ENCODE measurements around the gene HFE. TPM values are rescaled to one million over a fixed set of nuclear protein-coding genes. Genes with fewer than 3 reads are reported as not detected.

The HFE gene
- total RNA-seq, 6 experiments from 2014 or later: 16.1 to 21.7 (median 18.3) TPM

DNA sequence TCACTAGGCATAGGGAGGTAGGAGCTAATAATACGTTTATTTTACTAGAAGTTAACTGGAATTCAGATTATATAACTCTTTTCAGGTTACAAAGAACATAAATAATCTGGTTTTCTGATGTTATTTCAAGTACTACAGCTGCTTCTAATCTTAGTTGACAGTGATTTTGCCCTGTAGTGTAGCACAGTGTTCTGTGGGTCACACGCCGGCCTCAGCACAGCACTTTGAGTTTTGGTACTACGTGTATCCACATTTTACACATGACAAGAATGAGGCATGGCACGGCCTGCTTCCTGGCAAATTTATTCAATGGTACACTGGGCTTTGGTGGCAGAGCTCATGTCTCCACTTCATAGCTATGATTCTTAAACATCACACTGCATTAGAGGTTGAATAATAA lies 1.1 kb downstream of the HFE start:
- TF ChIP-seq, protein P1, sequence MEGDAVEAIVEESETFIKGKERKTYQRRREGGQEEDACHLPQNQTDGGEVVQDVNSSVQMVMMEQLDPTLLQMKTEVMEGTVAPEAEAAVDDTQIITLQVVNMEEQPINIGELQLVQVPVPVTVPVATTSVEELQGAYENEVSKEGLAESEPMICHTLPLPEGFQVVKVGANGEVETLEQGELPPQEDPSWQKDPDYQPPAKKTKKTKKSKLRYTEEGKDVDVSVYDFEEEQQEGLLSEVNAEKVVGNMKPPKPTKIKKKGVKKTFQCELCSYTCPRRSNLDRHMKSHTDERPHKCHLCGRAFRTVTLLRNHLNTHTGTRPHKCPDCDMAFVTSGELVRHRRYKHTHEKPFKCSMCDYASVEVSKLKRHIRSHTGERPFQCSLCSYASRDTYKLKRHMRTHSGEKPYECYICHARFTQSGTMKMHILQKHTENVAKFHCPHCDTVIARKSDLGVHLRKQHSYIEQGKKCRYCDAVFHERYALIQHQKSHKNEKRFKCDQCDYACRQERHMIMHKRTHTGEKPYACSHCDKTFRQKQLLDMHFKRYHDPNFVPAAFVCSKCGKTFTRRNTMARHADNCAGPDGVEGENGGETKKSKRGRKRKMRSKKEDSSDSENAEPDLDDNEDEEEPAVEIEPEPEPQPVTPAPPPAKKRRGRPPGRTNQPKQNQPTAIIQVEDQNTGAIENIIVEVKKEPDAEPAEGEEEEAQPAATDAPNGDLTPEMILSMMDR (IDR thresholded peaks at IDR 0.05): no peak
- peaks cover 13% of the 10 kb centered on the region for H3K36me3 Mint-ChIP-seq (ENCODE audit: low read depth)
- H3K27me3 Mint-ChIP-seq (ENCODE audit: insufficient read depth): no peaks in the 10 kb centered on the region; the same call in 1 of the 2 replicates
- H3K9me3 Mint-ChIP-seq: no peaks in the 10 kb centered on the region
- peak overlapping the region; percentile 95 for H3K4me3 Mint-ChIP-seq
- no peak for DNase-seq
- H3K4me1 Mint-ChIP-seq (ENCODE audit: low read depth): peaks cover 19% of the 10 kb centered on the region
- H3K27ac Mint-ChIP-seq: peak overlapping the region; percentile 98

DNA sequence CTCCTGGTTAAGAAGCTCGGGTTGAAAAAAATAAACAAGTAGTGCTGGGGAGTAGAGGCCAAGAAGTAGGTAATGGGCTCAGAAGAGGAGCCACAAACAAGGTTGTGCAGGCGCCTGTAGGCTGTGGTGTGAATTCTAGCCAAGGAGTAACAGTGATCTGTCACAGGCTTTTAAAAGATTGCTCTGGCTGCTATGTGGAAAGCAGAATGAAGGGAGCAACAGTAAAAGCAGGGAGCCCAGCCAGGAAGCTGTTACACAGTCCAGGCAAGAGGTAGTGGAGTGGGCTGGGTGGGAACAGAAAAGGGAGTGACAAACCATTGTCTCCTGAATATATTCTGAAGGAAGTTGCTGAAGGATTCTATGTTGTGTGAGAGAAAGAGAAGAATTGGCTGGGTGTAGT lies 2.0 kb downstream of the HFE start:
- peaks cover 13% of the 10 kb centered on the region for H3K36me3 Mint-ChIP-seq (ENCODE audit: low read depth)
- DNase-seq: no peak
- no peaks in the 10 kb centered on the region; the same call in 1 of the 2 replicates for H3K27me3 Mint-ChIP-seq (ENCODE audit: insufficient read depth)
- TF ChIP-seq, protein P1 (IDR thresholded peaks at IDR 0.05): no peak
- H3K4me1 Mint-ChIP-seq (ENCODE audit: low read depth): peaks cover 19% of the 10 kb centered on the region
- H3K4me3 Mint-ChIP-seq: no peak overlapping the region
- H3K27ac Mint-ChIP-seq: peak overlapping the region; percentile 28; the same call in 1 of the 2 replicates
- no peaks in the 10 kb centered on the region for H3K9me3 Mint-ChIP-seq

- no peak overlapping the region for H3K4me3 Mint-ChIP-seq
Observed at GRCh38 chr6:26092443-26092842, 5.2 kb downstream of the HFE start.

DNA sequence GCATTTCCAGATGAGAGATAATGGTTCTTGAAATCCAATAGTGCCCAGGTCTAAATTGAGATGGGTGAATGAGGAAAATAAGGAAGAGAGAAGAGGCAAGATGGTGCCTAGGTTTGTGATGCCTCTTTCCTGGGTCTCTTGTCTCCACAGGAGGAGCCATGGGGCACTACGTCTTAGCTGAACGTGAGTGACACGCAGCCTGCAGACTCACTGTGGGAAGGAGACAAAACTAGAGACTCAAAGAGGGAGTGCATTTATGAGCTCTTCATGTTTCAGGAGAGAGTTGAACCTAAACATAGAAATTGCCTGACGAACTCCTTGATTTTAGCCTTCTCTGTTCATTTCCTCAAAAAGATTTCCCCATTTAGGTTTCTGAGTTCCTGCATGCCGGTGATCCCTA lies 6.8 kb downstream of the HFE start:
- Mint-ChIP-seq H3K4me3 (no peak overlapping the region), H3K27me3 (ENCODE audit: insufficient read depth) (no peaks in the 10 kb centered on the region; the same call in 1 of the 2 replicates), H3K27ac (no peak overlapping the region), H3K9me3 (no peaks in the 10 kb centered on the region), H3K4me1 (ENCODE audit: low read depth) (peaks cover 12% of the 10 kb centered on the region), H3K36me3 (ENCODE audit: low read depth) (peaks cover 13% of the 10 kb centered on the region)
- DNase-seq: no peak
- TF ChIP-seq, protein P1 (IDR thresholded peaks at IDR 0.05): no peak

More at GRCh38 chr6:26092443-26092842, 5.2 kb downstream of the HFE start:
- Mint-ChIP-seq H3K27me3 (ENCODE audit: insufficient read depth) (no peaks in the 10 kb centered on the region; the same call in 1 of the 2 replicates), H3K27ac (no peak overlapping the region; the same call in 1 of the 2 replicates), H3K36me3 (ENCODE audit: low read depth) (peaks cover 13% of the 10 kb centered on the region), H3K9me3 (no peaks in the 10 kb centered on the region), H3K4me1 (ENCODE audit: low read depth) (peaks cover 22% of the 10 kb centered on the region)
- TF ChIP-seq, protein P1 (IDR thresholded peaks at IDR 0.05): no peak
- DNase-seq: no peak

GRCh38 chr6:26097268-26097875 lies 10.1 kb downstream of the HFE start:
- Mint-ChIP-seq H3K27ac (no peak overlapping the region), H3K4me1 (ENCODE audit: low read depth) (peaks cover 12% of the 10 kb centered on the region), H3K4me3 (no peak overlapping the region), H3K27me3 (ENCODE audit: insufficient read depth) (no peaks in the 10 kb centered on the region), H3K36me3 (ENCODE audit: low read depth) (peaks cover 6% of the 10 kb centered on the region; the same call in 1 of the 2 replicates), H3K9me3 (no peaks in the 10 kb centered on the region)
- peak; percentile 46 for DNase-seq
- TF ChIP-seq, protein P1 (IDR thresholded peaks at IDR 0.05): peak; percentile 94
